Neural cell (in vitro differentiated cells): Measurements from ENCODE around the gene TAC3.

Experiments
- CTCF ChIP-seq: fragments of 450-650 bp; IDR thresholded peaks from 2 replicates; pipeline ENCODE4 v1.5.1; 2014; ENCODE audit warnings: antibody characterized with exemption, mild to moderate bottlenecking, moderate library complexity; ENCODE audit not compliant: poor library complexity, severe bottlenecking
- EP300 ChIP-seq: fragments of 450-650 bp; conservative IDR thresholded peaks from 2 replicates; pipeline ENCODE4 v1.6.1; 2014; ENCODE audit warnings: antibody characterized with exemption, mild to moderate bottlenecking, moderate library complexity; ENCODE audit not compliant: poor library complexity, severe bottlenecking
- EZH2 ChIP-seq: fragments of 200-600, 300-800 bp; shearing (Covaris generic), sonication (generic); IDR thresholded peaks from 2 replicates; pipeline ENCODE4 v1.6.1; 2014; ENCODE audit warnings: antibody characterized with exemption, low read length, borderline replicate concordance, mild to moderate bottlenecking; ENCODE audit not compliant: insufficient read depth, poor library complexity, severe bottlenecking
- POLR2AphosphoS5 ChIP-seq: IDR thresholded peaks from 2 replicates; pipeline ENCODE4 v1.6.1; 2012
- RAD21 ChIP-seq: fragments of 450-650 bp; conservative IDR thresholded peaks from 2 replicates; pipeline ENCODE4 v1.6.1; 2014; ENCODE audit warnings: antibody characterized with exemption, mild to moderate bottlenecking, moderate library complexity
- REST ChIP-seq: IDR thresholded peaks from 2 replicates; pipeline ENCODE4 v1.6.1; 2012; ENCODE audit warnings: borderline replicate concordance
- SMC3 ChIP-seq: fragments of 450-650 bp; conservative IDR thresholded peaks from 2 replicates; pipeline ENCODE4 v1.6.1; 2014; ENCODE audit warnings: antibody characterized with exemption, mild to moderate bottlenecking, moderate library complexity; ENCODE audit not compliant: poor library complexity
- TAF1 ChIP-seq: IDR thresholded peaks from 2 replicates; pipeline ENCODE4 v1.6.1; 2012; ENCODE audit warnings: low read depth

GRCh38 chr12:57009949-57010626 is 6.2 kb downstream of the TAC3 start:
- TF ChIP-seq EZH2 (no peak), CTCF (no peak), POLR2AphosphoS5 (no peak), EP300 (no peak), REST (no peak), TAF1 (no peak), SMC3 (no peak), RAD21 (no peak)
